Endothelial cell of umbilical vein (primary cell): ENCODE measurements around the gene ACSBG1. TPM values are rescaled to one million over a fixed set of nuclear protein-coding genes. Genes with fewer than 3 reads are reported as not detected.

Experiments used
- BruUV-seq: library from RNA; stranded (reverse); fragments of 400-500 nt; replicated peaks from 2 replicates; lab custom pipeline; 2021; lab: Mats Ljungman, UMichigan
- CTCF ChIA-PET: fragments of 300-600, 350-600 bp; sonication (Branson Sonifier 250); formaldehyde crosslinking; loops from one replicate; lab custom pipeline; 2021; ENCODE audit warnings: antibody characterized with exemption, inconsistent platforms; lab: Charles Lee
- POLR2A ChIA-PET: fragments of 300-600, 350-600 bp; sonication (Branson Sonifier 250); formaldehyde crosslinking; loops from one replicate; lab custom pipeline; 2021; ENCODE audit warnings: antibody characterized with exemption, inconsistent platforms; lab: Charles Lee
- DNase-seq: peaks from one replicate; pipeline ENCODE4 v3.0.0-alpha.2; 2011; ENCODE audit warnings: low read depth, low spot score
- FAIRE-seq: peaks from 2 replicates; lab custom pipeline; 2011; peaks lifted over from hg19 to GRCh38; lab: Jason Lieb, UNC
- H2AFZ ChIP-seq: 2 replicates; pipeline ENCODE4 v1.6.0; 2012; ENCODE audit warnings: low read depth, low read length, control low read depth, inconsistent platforms
- H3K27ac ChIP-seq: 2 replicates; pipeline ENCODE4 v1.5.1; 2011; ENCODE audit warnings: low read depth, mild to moderate bottlenecking, control low read depth, low read length, moderate library complexity; ENCODE audit not compliant: insufficient read depth
- H3K27me3 ChIP-seq, 2 experiments: 2 replicates each; pipeline versions ENCODE4 v1.6.0 to v1.6.1; 2011; ENCODE audit warnings: low read length in 2 of 2, mixed read lengths in 1 of 2; ENCODE audit not compliant: control insufficient read depth in 2 of 2, insufficient read depth in 2 of 2
- H3K36me3 ChIP-seq, 2 experiments: 2 replicates in 1 of 2; 3 replicates in 1 of 2; pipeline ENCODE4 v1.5.1; 2011; ENCODE audit warnings: low read length in 2 of 2, mild to moderate bottlenecking in 1 of 2, moderate library complexity in 1 of 2; ENCODE audit not compliant: control insufficient read depth in 2 of 2, insufficient read depth in 2 of 2; ENCODE audit errors: extremely low read depth in 1 of 2
- H3K4me1 ChIP-seq: 3 replicates; pipeline ENCODE4 v1.5.1; 2011; ENCODE audit warnings: mild to moderate bottlenecking, low read length; ENCODE audit not compliant: control insufficient read depth, insufficient read depth; ENCODE audit errors: extremely low read depth
- H3K4me2 ChIP-seq: 2 replicates; pipeline ENCODE4 v1.6.1; 2011; ENCODE audit warnings: low read length, control low read depth, mixed read lengths; ENCODE audit not compliant: insufficient read depth
- H3K4me3 ChIP-seq, 3 experiments: fragments of 200-600 bp in 1 of 3; sonication (generic), shearing (Covaris generic) in 1 of 3; replicated peaks in 1 of 3; 2 replicates each; pipeline ENCODE4 v1.5.1; 2011 to 2016; ENCODE audit warnings: control low read depth in 3 of 3, low read length in 3 of 3, mild to moderate bottlenecking in 2 of 3, inconsistent platforms in 1 of 3, low read depth in 1 of 3, moderate library complexity in 1 of 3; ENCODE audit not compliant: insufficient read depth in 1 of 3
- H3K79me2 ChIP-seq: 2 replicates; pipeline ENCODE4 v1.6.0; 2012; ENCODE audit warnings: low read length, inconsistent platforms; ENCODE audit not compliant: control insufficient read depth, insufficient read depth
- H3K9ac ChIP-seq: replicated peaks from 2 replicates; pipeline ENCODE3; 2011; ENCODE audit warnings: low read length, control low read depth; ENCODE audit not compliant: insufficient read depth; ENCODE audit errors: extremely low read depth
- H3K9me1 ChIP-seq: replicated peaks from 3 replicates; pipeline ENCODE4 v1.6.0; 2011; ENCODE audit warnings: mild to moderate bottlenecking, low read length; ENCODE audit not compliant: control insufficient read depth, insufficient read depth; ENCODE audit errors: extremely low read depth
- H3K9me3 ChIP-seq: replicated peaks from 2 replicates; pipeline ENCODE4 v1.5.1; 2012; ENCODE audit warnings: low read length, inconsistent platforms; ENCODE audit not compliant: control insufficient read depth, insufficient read depth
- H4K20me1 ChIP-seq: replicated peaks from 2 replicates; pipeline ENCODE3; 2011; ENCODE audit warnings: mild to moderate bottlenecking, low read length; ENCODE audit not compliant: control insufficient read depth, insufficient read depth; ENCODE audit errors: extremely low read depth
- CTCF ChIP-seq, 2 donors: IDR thresholded peaks; 1 replicate in 1 of 2; 2 replicates in 1 of 2; pipeline ENCODE4 v1.5.1; 2011; ENCODE audit warnings: low read length in 2 of 2, mild to moderate bottlenecking in 2 of 2, moderate library complexity in 2 of 2, control low read depth in 1 of 2, inconsistent platforms in 1 of 2, low read depth in 1 of 2; ENCODE audit not compliant: insufficient read depth in 1 of 2; ENCODE audit errors: extremely low read depth in 1 of 2
- EZH2 ChIP-seq: IDR thresholded peaks from 2 replicates; pipeline ENCODE4 v1.6.1; 2012; ENCODE audit warnings: borderline replicate concordance, low read depth, mild to moderate bottlenecking, moderate library complexity, low read length, inconsistent platforms; ENCODE audit not compliant: severe bottlenecking
- FOS ChIP-seq: IDR thresholded peaks from 2 replicates; pipeline ENCODE4 v1.6.1; 2011; ENCODE audit warnings: mild to moderate bottlenecking, low read length, moderate library complexity, borderline replicate concordance; ENCODE audit not compliant: insufficient read depth
- GATA2 ChIP-seq: IDR thresholded peaks from 2 replicates; pipeline ENCODE4 v1.7.0; 2011; ENCODE audit warnings: low read depth, mild to moderate bottlenecking, moderate library complexity, mixed read lengths, low read length; ENCODE audit not compliant: insufficient read length, insufficient read depth
- JUN ChIP-seq: IDR thresholded peaks from 2 replicates; pipeline ENCODE4 v1.6.1; 2011; ENCODE audit warnings: borderline replicate concordance, low read depth; ENCODE audit not compliant: insufficient read length, insufficient read depth
- MAX ChIP-seq: IDR thresholded peaks from 2 replicates; pipeline ENCODE4 v1.6.1; 2011; ENCODE audit not compliant: insufficient read depth, insufficient read length
- MYC ChIP-seq: IDR thresholded peaks from one replicate; pipeline ENCODE4 v1.6.1; 2011; ENCODE audit warnings: mild to moderate bottlenecking, low read depth, low read length
- POLR2A ChIP-seq: IDR thresholded peaks from 2 replicates; pipeline ENCODE4 v1.6.1; 2012; ENCODE audit warnings: low read depth, mild to moderate bottlenecking, control low read depth, low read length
- POLR2AphosphoS5 ChIP-seq: IDR thresholded peaks from 2 replicates; pipeline ENCODE4 v1.6.1; 2012; ENCODE audit warnings: low read depth, mild to moderate bottlenecking, control low read depth, low read length, moderate library complexity; ENCODE audit not compliant: insufficient read depth
- dilution Hi-C: fragments of 300-500 bp; cut with MboI; formaldehyde crosslinking; loops from one replicate; pipeline ENCODE4 v1.15.0; 2019; ENCODE audit warnings: low sequenced_read_pairs; ENCODE audit not compliant: extremely low pct_ligation_motif_present
- intact Hi-C: fragments of 100-400 bp; cut with micrococcal nuclease; formaldehyde crosslinking; loops from one replicate; pipeline ENCODE4 v1.10.0; 2022
- polyA plus RNA-seq, 4 experiments: library from polyadenylated mRNA; depleted of rRNA in 3 of 4; stranded (reverse) in 3 of 4; unstranded in 1 of 4; fragments of >200 nt; gene quantifications; 2 replicates each; pipeline versions ENCODE4 v1.2.1 to v1.2.3, GENCODE V29; 2011 to 2012; ENCODE audit warnings: missing spikeins in 1 of 4
- total RNA-seq: library from RNA; stranded (reverse); gene quantifications from 2 replicates; pipeline ENCODE4 v1.2.3, GENCODE V29; 2021

ACSBG1 gene
- total and polyA plus RNA-seq, 2 donors (not counting 3 experiments of a cell fraction or from before 2014, with no cell fraction given), result not detected

GRCh38 chr15:78263351-78263781 lies 29.0 kb upstream of the ACSBG1 start:
- no peak overlapping the region for H3K9ac ChIP-seq
- TF ChIP-seq MYC (no peak), CTCF (IDR thresholded peaks at IDR 0.05; ENCODE audit: extremely low read depth in 1 of 2, insufficient read depth in 1 of 2, low read depth in 1 of 2, low read length in 2 of 2) (no peak), POLR2A (no peak), GATA2 (no peak), FOS (no peak), POLR2AphosphoS5 (no peak), JUN (no peak), MAX (no peak), EZH2 (no peak)
- no peaks in the 10 kb centered on the region for H4K20me1 ChIP-seq
- DNase-seq, result no peak
- no TSS peak for BruUV-seq
- no peak overlapping the region for H3K27ac ChIP-seq
- FAIRE-seq, result no peak
- intact Hi-C loops (no loop called here), dilution Hi-C loops (no loop called here)
- no peak overlapping the region for H2AFZ ChIP-seq
- no peaks in the 10 kb centered on the region for H3K36me3 ChIP-seq
- H3K27me3 ChIP-seq, result no peaks in the 10 kb centered on the region
- H3K9me3 ChIP-seq, result no peaks in the 10 kb centered on the region
- no peak overlapping the region for H3K4me2 ChIP-seq
- peaks cover 19% of the 10 kb centered on the region for H3K79me2 ChIP-seq
- no peak overlapping the region for H3K4me3 ChIP-seq
- ChIA-PET POLR2A (no interaction called here), CTCF (no interaction called here)
- H3K9me1 ChIP-seq, result no peaks in the 10 kb centered on the region
- H3K4me1 ChIP-seq, result peaks cover 7% of the 10 kb centered on the region
